K562 (cell line): ENCODE results near the gene CCDC106. TPM values are rescaled to one million over a fixed set of nuclear protein-coding genes. Genes with fewer than 3 reads are reported as not detected.

Source experiments
- ATAC-seq: fragments of 200-7000 bp; cut with Tn5 transposase; 3 replicates; pipeline ENCODE4 v1.9.1; 2020; ENCODE audit warnings: moderate library complexity
- BruUV-seq: library from RNA; stranded (reverse); fragments of 400-500 nt; replicated peaks from 2 replicates; lab custom pipeline; 2021; lab: Mats Ljungman, UMichigan
- CTCF ChIA-PET: fragments of 300-600 bp; formaldehyde crosslinking; extraction: SDS; loops from one replicate; lab custom pipeline; 2021; ENCODE audit warnings: low intra/inter-chr PET ratio; lab: Yijun Ruan, JAX
- POLR2A ChIA-PET: fragments of 300-600, 350-650 bp; sonication (Branson Sonifier 250); formaldehyde crosslinking; extraction: SDS; loops from one replicate; lab custom pipeline; 2021; ENCODE audit warnings: antibody characterized with exemption, inconsistent platforms; lab: Yijun Ruan, JAX
- DNase-seq, 4 experiments: peaks; one replicate each; pipeline versions ENCODE4 v3.0.0 to v3.0.0-alpha.2; 2011 to 2018; ENCODE audit warnings: low spot score in 3 of 4, mixed read lengths in 3 of 4; ENCODE audit errors: extremely low read depth in 1 of 4
- FAIRE-seq: peaks from 2 replicates; lab custom pipeline; 2011; peaks lifted over from hg19 to GRCh38; lab: Jason Lieb, UNC
- H2AFZ ChIP-seq: 2 replicates; pipeline ENCODE4 v1.6.0; 2011; ENCODE audit warnings: low read depth, low read length, control low read depth, inconsistent platforms
- H3K27ac ChIP-seq: fragments of 200-600 bp; 3 replicates; pipeline ENCODE4 v1.8.0; 2011; ENCODE audit warnings: low read depth, mild to moderate bottlenecking, control low read depth, inconsistent platforms, low read length, moderate library complexity, mixed read lengths; ENCODE audit errors: extremely low read depth
- H3K27me3 ChIP-seq, 2 experiments: fragments of 300-600 bp in 1 of 2; 2 replicates in 1 of 2; 3 replicates in 1 of 2; pipeline versions ENCODE4 v1.6.0 to v1.8.0; 2011; ENCODE audit warnings: inconsistent platforms in 2 of 2, low read length in 2 of 2, mild to moderate bottlenecking in 1 of 2, mixed read lengths in 1 of 2, moderate library complexity in 1 of 2; ENCODE audit not compliant: control insufficient read depth in 2 of 2, insufficient read depth in 2 of 2
- H3K36me3 ChIP-seq: fragments of 300-600 bp; 3 replicates; pipeline ENCODE4 v1.8.0; 2011; ENCODE audit warnings: mild to moderate bottlenecking, low read length, inconsistent platforms; ENCODE audit not compliant: control insufficient read depth, insufficient read depth
- H3K4me1 ChIP-seq, 2 experiments: fragments of 200-600 bp in 1 of 2; replicated peaks in 1 of 2; 2 replicates in 1 of 2; 3 replicates in 1 of 2; pipeline versions ENCODE4 v1.5.1 to v1.8.0; 2011; ENCODE audit warnings: inconsistent platforms in 2 of 2, low read length in 2 of 2, mild to moderate bottlenecking in 1 of 2, mixed read lengths in 1 of 2, moderate library complexity in 1 of 2; ENCODE audit not compliant: control insufficient read depth in 2 of 2, insufficient read depth in 2 of 2
- H3K4me2 ChIP-seq: 2 replicates; pipeline ENCODE4 v1.6.1; 2011; ENCODE audit warnings: low read length, control low read depth, inconsistent platforms, mixed read lengths; ENCODE audit not compliant: insufficient read depth
- H3K4me3 ChIP-seq: fragments of 200-600 bp; sonication (generic), shearing (Covaris generic); 2 replicates; pipeline ENCODE4 v1.5.1; 2016; ENCODE audit warnings: control low read depth, inconsistent platforms
- H3K79me2 ChIP-seq: fragments of 200-600 bp; 3 replicates; pipeline ENCODE4 v1.8.0; 2011; ENCODE audit warnings: low read length, inconsistent platforms; ENCODE audit not compliant: control insufficient read depth, insufficient read depth
- H3K9ac ChIP-seq, 2 experiments: 2 replicates each; pipeline versions ENCODE4 v1.6.0 to v1.6.1; 2011; ENCODE audit warnings: low read depth in 2 of 2, low read length in 2 of 2, control low read depth in 1 of 2, inconsistent platforms in 1 of 2, mild to moderate bottlenecking in 1 of 2, mixed read lengths in 1 of 2; ENCODE audit not compliant: insufficient read depth in 1 of 2
- H3K9me1 ChIP-seq: one replicate; pipeline ENCODE4 v1.6.0; 2011; ENCODE audit warnings: inconsistent platforms, mild to moderate bottlenecking, low read length, moderate library complexity; ENCODE audit not compliant: control insufficient read depth, insufficient read depth
- H3K9me3 ChIP-seq: replicated peaks from 2 replicates; pipeline ENCODE4 v1.5.1; 2011; ENCODE audit warnings: low read depth, low read length, inconsistent platforms; ENCODE audit not compliant: control insufficient read depth, insufficient read depth
- H4K20me1 ChIP-seq: replicated peaks from 2 replicates; pipeline ENCODE4 v1.6.1; 2011; ENCODE audit warnings: low read length, inconsistent platforms, mixed read lengths; ENCODE audit not compliant: control insufficient read depth, insufficient read depth
- ARHGAP35 ChIP-seq: fragments of 450-650 bp; IDR thresholded peaks from 2 replicates; pipeline ENCODE4 v1.6.1; 2018; ENCODE audit not compliant: partially characterized antibody
- BCOR ChIP-seq: fragments of 450-650 bp; IDR thresholded peaks from 2 replicates; pipeline ENCODE4 v1.6.1; 2016
- CC2D1A ChIP-seq: fragments of 450-650 bp; IDR thresholded peaks from 2 replicates; pipeline ENCODE4 v1.6.1; 2017; ENCODE audit warnings: mild to moderate bottlenecking
- DMBX1 ChIP-seq: fragments of 250-450 bp; sonication (Bioruptor Pico); IDR thresholded peaks from 2 replicates; pipeline ENCODE4 v1.8.0; 2022; ENCODE audit warnings: inconsistent platforms, mild to moderate bottlenecking, moderate library complexity, borderline replicate concordance
- MCM7 ChIP-seq, 2 experiments: fragments of 450-650 bp; IDR thresholded peaks; 2 replicates each; pipeline ENCODE4 v1.6.1; 2016 to 2018
- MED1 ChIP-seq: sonication (generic); formaldehyde crosslinking; IDR thresholded peaks from 2 replicates; pipeline ENCODE4 v1.8.1; 2023; ENCODE audit warnings: missing genetic modification reagents, borderline replicate concordance
- PHTF2 ChIP-seq: fragments of 250-450 bp; sonication (Bioruptor Pico); IDR thresholded peaks from 2 replicates; pipeline ENCODE4 v1.5.0; 2021; ENCODE audit warnings: mild to moderate bottlenecking
- SMAD4 ChIP-seq: fragments of 250-450 bp; sonication (Bioruptor Pico); conservative IDR thresholded peaks from 2 replicates; pipeline ENCODE4 v1.8.0; 2021; ENCODE audit warnings: inconsistent platforms, mild to moderate bottlenecking, moderate library complexity
- SMARCA5 ChIP-seq: fragments of 450-650 bp; IDR thresholded peaks from 2 replicates; pipeline ENCODE4 v1.6.1; 2016
- SRSF7 ChIP-seq: fragments of 200-400 bp; formaldehyde crosslinking; optimal IDR thresholded peaks from 2 replicates; pipeline ENCODE3; 2017; ENCODE audit warnings: mild to moderate bottlenecking, low read depth, low read length
- WGBS: fragments of 100-300 bp; shearing (Covaris generic); methylation state at CpG from one replicate; pipeline ENCODE4 v1.1.6; 2016; ENCODE audit warnings: low coverage, mixed read lengths; ENCODE audit not compliant: insufficient coverage; ENCODE audit errors: missing lambda C conversion rate; 5-methylcytosine and 5-hydroxymethylcytosine counted together
- in situ Hi-C: fragments of 300-500 bp; cut with MboI; formaldehyde crosslinking; loops from 4 replicates; pipeline ENCODE4 v1.15.0; 2018; ENCODE audit warnings: inconsistent platforms, mixed read lengths
- intact Hi-C: fragments of 100-400 bp; cut with micrococcal nuclease; formaldehyde crosslinking; loops from 2 replicates; pipeline ENCODE4 v1.14.2; 2022
- polyA plus RNA-seq, 8 experiments: library from polyadenylated mRNA; depleted of rRNA in 4 of 8; stranded (reverse) in 5 of 8; unstranded in 3 of 8; fragments of >200 nt; fragmentation: Nextera tagmentation in 2 of 8; fragmentation: Illumina TruSeq in 1 of 8; extraction: Ambion mirVana in 2 of 8; extraction: Trizol in 1 of 8; gene quantifications; 2 replicates each; pipeline versions ENCODE4 v1.2.1 to v1.2.3, GENCODE V29; 2011 to 2014; ENCODE audit warnings: inconsistent platforms in 1 of 8, missing spikeins in 1 of 8
- total RNA-seq, 7 experiments: library from RNA; depleted of rRNA in 6 of 7; stranded (reverse); fragments of >200 nt in 6 of 7; fragmentation: Illumina TruSeq in 2 of 7; extraction: Trizol in 2 of 7; gene quantifications; 2 replicates each; pipeline versions ENCODE4 v1.2.1 to v1.2.3, GENCODE V29; 2011 to 2021; ENCODE audit warnings: low replicate concordance in 1 of 7
- TF ChIP-seq, protein P1 (sequence below): fragments of 450-650 bp; IDR thresholded peaks from 2 replicates; pipeline ENCODE4 v1.6.1; 2016; ENCODE audit warnings: borderline replicate concordance
- TF ChIP-seq, protein P2 (sequence below): sonication (generic); formaldehyde crosslinking; IDR thresholded peaks from 2 replicates; pipeline ENCODE4 v1.8.0; 2022; ENCODE audit warnings: mild to moderate bottlenecking, missing genetic modification reagents
- TF ChIP-seq, protein P3 (sequence below): fragments of 450-650 bp; IDR thresholded peaks from 2 replicates; pipeline ENCODE4 v1.6.1; 2017; ENCODE audit warnings: mild to moderate bottlenecking, moderate library complexity

CCDC106 gene
- total and polyA plus RNA-seq, 9 of the 15 experiments (the other 6 are each of a cell fraction or from before 2014, with no cell fraction given), result 0.10 to 27.5 (median 15.0) TPM; not detected in 1

DNA sequence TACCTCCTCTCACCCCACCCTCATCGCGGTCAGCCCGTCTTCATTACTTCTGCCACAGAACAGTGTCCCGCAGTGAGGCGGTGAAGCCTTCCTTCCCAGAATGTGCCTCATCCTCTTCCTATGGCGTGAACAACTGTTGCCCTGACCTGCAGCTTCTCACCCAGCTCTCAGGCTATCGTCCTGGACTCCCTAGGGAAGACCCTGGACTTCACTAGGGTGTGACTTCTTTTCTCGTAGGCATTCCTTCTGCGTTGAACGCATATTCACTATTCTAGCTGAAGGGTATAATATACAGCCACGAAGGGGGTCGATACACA is 41.6 kb upstream of the CCDC106 start:
- DNase-seq (no peak), FAIRE-seq (no peak), ATAC-seq (no peak)
- Histone ChIP-seq H3K9me3 (0 out of 2 replicates have a peak, but pooled peaks cover 2% of the 10 kb centered on the region), H4K20me1 (no peaks in the 10 kb centered on the region), H3K4me2 (peak overlapping the region; percentile 97), H3K9me1 (no peaks in the 10 kb centered on the region), H3K4me1 (peaks cover 19 to 38% of the 10 kb centered on the region in 2 experiments), H3K27ac (peak overlapping the region; percentile 87), H2AFZ (peak overlapping the region; percentile 68), H3K9ac (peak overlapping the region; percentile 65 to 89), H3K4me3 (peak overlapping the region; percentile 84), H3K27me3 (no peaks in the 10 kb centered on the region), H3K36me3 (peaks cover 16% of the 10 kb centered on the region; the same call in 2 of the 3 replicates), H3K79me2 (peaks cover 20% of the 10 kb centered on the region)
- in situ Hi-C loops (no loop called here), intact Hi-C loops (loop anchor here (1.0 kb wide), 1 partner anchor 89 kb away; no protein-coding TSS in a partner anchor)
- no TSS peak for BruUV-seq
- ChIA-PET CTCF (interaction anchor here (0.6 to 2.5 kb wide), 4 partner anchors 25 to 94 kb away, joined by 3 to 23 read pairs (median 4); no protein-coding TSS in a partner anchor), POLR2A (interaction anchor here (0.8 to 2.2 kb wide), 9 partner anchors 12 to 144 kb away, joined by 3 to 18 read pairs (median 3); partner anchors contain the start of genes U2AF2 and ZNF784)
- WGBS, result 20% methylated on average over 12 of the region's 12 CpGs
- TF ChIP-seq, protein P1, sequence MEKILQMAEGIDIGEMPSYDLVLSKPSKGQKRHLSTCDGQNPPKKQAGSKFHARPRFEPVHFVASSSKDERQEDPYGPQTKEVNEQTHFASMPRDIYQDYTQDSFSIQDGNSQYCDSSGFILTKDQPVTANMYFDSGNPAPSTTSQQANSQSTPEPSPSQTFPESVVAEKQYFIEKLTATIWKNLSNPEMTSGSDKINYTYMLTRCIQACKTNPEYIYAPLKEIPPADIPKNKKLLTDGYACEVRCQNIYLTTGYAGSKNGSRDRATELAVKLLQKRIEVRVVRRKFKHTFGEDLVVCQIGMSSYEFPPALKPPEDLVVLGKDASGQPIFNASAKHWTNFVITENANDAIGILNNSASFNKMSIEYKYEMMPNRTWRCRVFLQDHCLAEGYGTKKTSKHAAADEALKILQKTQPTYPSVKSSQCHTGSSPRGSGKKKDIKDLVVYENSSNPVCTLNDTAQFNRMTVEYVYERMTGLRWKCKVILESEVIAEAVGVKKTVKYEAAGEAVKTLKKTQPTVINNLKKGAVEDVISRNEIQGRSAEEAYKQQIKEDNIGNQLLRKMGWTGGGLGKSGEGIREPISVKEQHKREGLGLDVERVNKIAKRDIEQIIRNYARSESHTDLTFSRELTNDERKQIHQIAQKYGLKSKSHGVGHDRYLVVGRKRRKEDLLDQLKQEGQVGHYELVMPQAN, result 0 out of 2 replicates have a peak, but pooled peaks have one; percentile 6
- TF ChIP-seq, protein P2, sequence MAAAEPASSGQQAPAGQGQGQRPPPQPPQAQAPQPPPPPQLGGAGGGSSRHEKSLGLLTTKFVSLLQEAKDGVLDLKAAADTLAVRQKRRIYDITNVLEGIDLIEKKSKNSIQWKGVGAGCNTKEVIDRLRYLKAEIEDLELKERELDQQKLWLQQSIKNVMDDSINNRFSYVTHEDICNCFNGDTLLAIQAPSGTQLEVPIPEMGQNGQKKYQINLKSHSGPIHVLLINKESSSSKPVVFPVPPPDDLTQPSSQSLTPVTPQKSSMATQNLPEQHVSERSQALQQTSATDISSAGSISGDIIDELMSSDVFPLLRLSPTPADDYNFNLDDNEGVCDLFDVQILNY, result 0 out of 2 replicates have a peak, but pooled peaks have one; percentile 28
- TF ChIP-seq PHTF2 (CRISPR knock-in tag), result no peak
- TF ChIP-seq CC2D1A, result 0 out of 2 replicates have a peak, but pooled peaks have one; percentile 5
- no peak for TF ChIP-seq MCM7 (IDR thresholded peaks at IDR 0.05)
- TF ChIP-seq SRSF7, result no peak
- peak; percentile 36 for TF ChIP-seq ARHGAP35
- TF ChIP-seq BCOR, result 0 out of 2 replicates have a peak, but pooled peaks have one; percentile 1
- TF ChIP-seq SMAD4, result 0 out of 2 replicates have a peak, but pooled peaks have one; percentile 4
- TF ChIP-seq SMARCA5, result 0 out of 2 replicates have a peak, but pooled peaks have one; percentile 8
- no peak for TF ChIP-seq MED1
- no peak for TF ChIP-seq DMBX1 (CRISPR knock-in tag)
- TF ChIP-seq, protein P3, sequence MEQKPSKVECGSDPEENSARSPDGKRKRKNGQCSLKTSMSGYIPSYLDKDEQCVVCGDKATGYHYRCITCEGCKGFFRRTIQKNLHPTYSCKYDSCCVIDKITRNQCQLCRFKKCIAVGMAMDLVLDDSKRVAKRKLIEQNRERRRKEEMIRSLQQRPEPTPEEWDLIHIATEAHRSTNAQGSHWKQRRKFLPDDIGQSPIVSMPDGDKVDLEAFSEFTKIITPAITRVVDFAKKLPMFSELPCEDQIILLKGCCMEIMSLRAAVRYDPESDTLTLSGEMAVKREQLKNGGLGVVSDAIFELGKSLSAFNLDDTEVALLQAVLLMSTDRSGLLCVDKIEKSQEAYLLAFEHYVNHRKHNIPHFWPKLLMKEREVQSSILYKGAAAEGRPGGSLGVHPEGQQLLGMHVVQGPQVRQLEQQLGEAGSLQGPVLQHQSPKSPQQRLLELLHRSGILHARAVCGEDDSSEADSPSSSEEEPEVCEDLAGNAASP, result no peak
